Measurements from ENCODE around the gene RCOR3.

Gene RCOR3

GRCh38 chr1:211358685-211359084 is 99.5 kb downstream of the RCOR3 start:
- no peak for TF ChIP-seq CTCF (IDR thresholded peaks at IDR 0.05; ENCODE audit: extremely low read depth, missing control alignments)
- no peak for DNase-seq (ENCODE audit: low spot score)

- no peak for DNase-seq (ENCODE audit: low spot score)
- TF ChIP-seq CTCF (IDR thresholded peaks at IDR 0.05; ENCODE audit: extremely low read depth, missing control alignments) = no peak
Measured at GRCh38 chr1:211359876-211360275, 100.7 kb downstream of the RCOR3 start.

GRCh38 chr1:211361202-211361601 is 102.0 kb downstream of the RCOR3 start:
- no peak for TF ChIP-seq CTCF (IDR thresholded peaks at IDR 0.05; ENCODE audit: extremely low read depth, missing control alignments)
- DNase-seq (ENCODE audit: low spot score) = no peak
